Esophagus squamous epithelium (tissue), 5 donors: ENCODE measurements around the gene PIH1D1. TPM values are rescaled to one million over a fixed set of nuclear protein-coding genes. Genes with fewer than 3 reads are reported as not detected.

Source experiments
- DNase-seq: peaks from one replicate; lab custom pipeline; 2025; lab: John Stamatoyannopoulos, UW
- H3K27ac ChIP-seq, 4 donors: fragments of 200-600 bp; sonication (generic); one replicate each; pipeline ENCODE4 v1.5.1; 2016 to 2019; ENCODE audit warnings: mild to moderate bottlenecking in 1 of 4
- H3K27me3 ChIP-seq, 4 donors: fragments of 200-600 bp; sonication (generic); 1 replicate in 3 of 4; 2 replicates in 1 of 4; pipeline versions ENCODE4 v1.5.1 to v1.6.0; 2017 to 2021; ENCODE audit warnings: antibody characterized with exemption in 1 of 4
- H3K36me3 ChIP-seq, 3 donors: fragments of 200-600 bp; sonication (generic); one replicate each; pipeline ENCODE4 v1.5.1; 2016 to 2019
- H3K4me1 ChIP-seq, 3 donors: fragments of 200-600 bp; sonication (generic); one replicate each; pipeline ENCODE4 v1.5.1; 2017 to 2019
- H3K4me3 ChIP-seq, 4 donors: fragments of 200-600 bp; sonication (generic); 1 replicate in 3 of 4; 2 replicates in 1 of 4; pipeline ENCODE4 v1.5.1; 2016 to 2019; ENCODE audit warnings: mild to moderate bottlenecking in 2 of 4, moderate library complexity in 1 of 4
- H3K9me3 ChIP-seq, 3 donors: fragments of 200-600 bp; sonication (generic); one replicate each; pipeline ENCODE4 v1.5.1; 2016 to 2019
- POLR2A ChIP-seq, 4 donors: fragments of 450-650 bp; IDR thresholded peaks; one replicate each; pipeline ENCODE4 v1.6.1; 2017; ENCODE audit warnings: antibody characterized with exemption in 4 of 4, mild to moderate bottlenecking in 4 of 4, moderate library complexity in 3 of 4
- WGBS, 2 donors: methylation state at CpG; one replicate each; pipeline ENCODE4 v1.1.5; 2018; 5-methylcytosine and 5-hydroxymethylcytosine counted together
- intact Hi-C: fragments of 100-400 bp; cut with DNase I; formaldehyde crosslinking; loops from one replicate; pipeline ENCODE4 v1.15.0; 2022
- total RNA-seq, 4 donors: library from RNA; depleted of rRNA; stranded (reverse); fragments of >200 nt; gene quantifications; one replicate each; pipeline ENCODE4 v1.1.0, GENCODE V29; 2016
- TF ChIP-seq, protein P1 (sequence below), 6 experiments: fragments of 450-650 bp in 4 of 6; fragments of 200-600 bp in 2 of 6; sonication (generic) in 2 of 6; IDR thresholded peaks; one replicate each; pipeline ENCODE4 v1.5.1; 2016 to 2019; ENCODE audit warnings: antibody characterized with exemption in 6 of 6, mild to moderate bottlenecking in 4 of 6, moderate library complexity in 4 of 6
- donor health status: DM: yes; HTN: yes; CAD: no.

Gene PIH1D1
- total RNA-seq, 4 donors from 2014 or later = 54.4 to 91.2 (median 67.2) TPM

DNA sequence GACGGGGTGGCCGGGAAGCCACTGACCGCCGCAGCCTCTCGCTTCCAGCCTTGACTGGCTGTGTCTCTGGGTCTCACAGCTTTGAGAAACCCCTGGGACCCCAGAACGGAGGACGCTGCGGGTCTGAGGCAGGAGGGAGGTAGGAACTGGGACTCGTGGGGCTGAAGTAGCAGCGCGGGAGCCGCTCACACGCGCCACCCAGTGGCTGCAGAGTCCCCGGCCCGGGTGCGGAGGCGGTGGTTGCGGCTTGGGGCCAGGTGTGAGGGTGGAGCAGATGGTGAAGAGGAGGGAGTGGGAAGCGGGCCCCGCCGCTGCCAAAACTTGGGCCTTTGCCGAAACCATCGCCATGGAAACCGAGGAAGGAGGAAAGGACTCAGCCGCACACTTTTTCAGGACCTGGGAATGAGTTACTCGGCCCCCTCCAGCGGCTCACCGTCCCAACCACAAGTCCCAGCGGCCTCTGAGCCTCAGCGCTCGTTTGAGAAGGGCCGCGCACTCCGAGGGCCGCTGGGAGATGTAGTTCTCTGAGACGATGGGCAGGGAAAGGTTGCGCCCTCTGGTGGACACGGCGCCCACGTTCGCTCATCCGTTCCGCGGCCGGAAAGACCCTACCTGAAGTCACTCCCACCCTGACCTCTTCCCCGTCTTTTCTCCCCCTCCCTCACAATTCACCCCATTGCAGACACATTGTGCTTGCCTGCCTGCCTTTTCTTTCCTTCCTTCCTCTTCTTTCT, 8.1 kb downstream of the PIH1D1 start:
- Histone ChIP-seq H3K4me3 (peak overlapping the region; percentile 70 to 88 (median 80)), H3K4me1 (peaks cover 7 to 53% (median 18%) of the 10 kb centered on the region in 3 donors), H3K27me3 (peaks cover 3 to 45% (median 13%) of the 10 kb centered on the region in 4 donors), H3K27ac (peak overlapping the region; percentile 85 to 93 (median 91)), H3K9me3 (no peaks in the 10 kb centered on the region), H3K36me3 (peaks cover 0 to 28% (median 5%) of the 10 kb centered on the region in 3 donors)
- intact Hi-C loops = loop anchor here (2.0 kb wide), 1 partner anchor 51 kb away; no protein-coding TSS in a partner anchor
- no peak for TF ChIP-seq POLR2A (IDR thresholded peaks at IDR 0.05)
- TF ChIP-seq, protein P1, sequence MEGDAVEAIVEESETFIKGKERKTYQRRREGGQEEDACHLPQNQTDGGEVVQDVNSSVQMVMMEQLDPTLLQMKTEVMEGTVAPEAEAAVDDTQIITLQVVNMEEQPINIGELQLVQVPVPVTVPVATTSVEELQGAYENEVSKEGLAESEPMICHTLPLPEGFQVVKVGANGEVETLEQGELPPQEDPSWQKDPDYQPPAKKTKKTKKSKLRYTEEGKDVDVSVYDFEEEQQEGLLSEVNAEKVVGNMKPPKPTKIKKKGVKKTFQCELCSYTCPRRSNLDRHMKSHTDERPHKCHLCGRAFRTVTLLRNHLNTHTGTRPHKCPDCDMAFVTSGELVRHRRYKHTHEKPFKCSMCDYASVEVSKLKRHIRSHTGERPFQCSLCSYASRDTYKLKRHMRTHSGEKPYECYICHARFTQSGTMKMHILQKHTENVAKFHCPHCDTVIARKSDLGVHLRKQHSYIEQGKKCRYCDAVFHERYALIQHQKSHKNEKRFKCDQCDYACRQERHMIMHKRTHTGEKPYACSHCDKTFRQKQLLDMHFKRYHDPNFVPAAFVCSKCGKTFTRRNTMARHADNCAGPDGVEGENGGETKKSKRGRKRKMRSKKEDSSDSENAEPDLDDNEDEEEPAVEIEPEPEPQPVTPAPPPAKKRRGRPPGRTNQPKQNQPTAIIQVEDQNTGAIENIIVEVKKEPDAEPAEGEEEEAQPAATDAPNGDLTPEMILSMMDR (IDR thresholded peaks at IDR 0.05) = peak; percentile 73 to 95 (median 88)
- 1 to 2% methylated on average over 26 of the region's 47 CpGs for WGBS, 2 donors
- DNase-seq = peak; percentile 68

- peak overlapping the region; percentile 85 to 93 (median 91) for H3K27ac ChIP-seq
- H3K4me3 ChIP-seq = peak overlapping the region; percentile 70 to 88 (median 80)
- peaks cover 7 to 47% (median 18%) of the 10 kb centered on the region in 3 donors for H3K4me1 ChIP-seq
- intact Hi-C loops = loop anchor here (2.0 kb wide), 1 partner anchor 50 kb away; no protein-coding TSS in a partner anchor
- DNase-seq = peak; percentile 39
- H3K36me3 ChIP-seq = peaks cover 0 to 21% (median 5%) of the 10 kb centered on the region in 3 donors
- H3K27me3 ChIP-seq = peaks cover 3 to 52% (median 13%) of the 10 kb centered on the region in 4 donors
- WGBS, 2 donors = 0% methylated on average over 6 to 7 of the region's 43 CpGs
- no peaks in the 10 kb centered on the region for H3K9me3 ChIP-seq
- peak in 1 of 4 donors; percentile 33 for TF ChIP-seq POLR2A (IDR thresholded peaks at IDR 0.05)
- TF ChIP-seq, protein P1 (IDR thresholded peaks at IDR 0.05) = no peak
Observed at GRCh38 chr19:49442771-49443365, 8.7 kb downstream of the PIH1D1 start.

- no peak for TF ChIP-seq POLR2A (IDR thresholded peaks at IDR 0.05)
- TF ChIP-seq, protein P1 (IDR thresholded peaks at IDR 0.05) = no peak
- Histone ChIP-seq H3K9me3 (no peaks in the 10 kb centered on the region), H3K27ac (peak overlapping the region; percentile 85 to 93 (median 91)), H3K36me3 (peaks cover 0 to 16% (median 5%) of the 10 kb centered on the region in 3 donors), H3K4me1 (peaks cover 7 to 42% (median 18%) of the 10 kb centered on the region in 3 donors), H3K27me3 (peaks cover 3 to 57% (median 13%) of the 10 kb centered on the region in 4 donors), H3K4me3 (peak overlapping the region; percentile 70 to 88 (median 80))
- WGBS, 2 donors = 5 to 10% methylated on average over 10 to 11 of the region's 11 CpGs
- DNase-seq = no peak
- intact Hi-C loops = loop anchor here (2.0 kb wide), 1 partner anchor 50 kb away; no protein-coding TSS in a partner anchor
Observed at GRCh38 chr19:49442354-49442753, 9.3 kb downstream of the PIH1D1 start.

- 15 to 22% methylated on average over 14 of the region's 14 CpGs for WGBS, 2 donors
- intact Hi-C loops = loop anchor here (2.0 kb wide), 1 partner anchor 49 kb away; no protein-coding TSS in a partner anchor
- DNase-seq = no peak
- H3K36me3 ChIP-seq = peaks cover 0 to 12% (median 4%) of the 10 kb centered on the region in 3 donors
- H3K4me3 ChIP-seq = peak overlapping the region in 3 of 4 donors; percentile 70 to 88 (median 85)
- peak overlapping the region; percentile 85 to 93 (median 91) for H3K27ac ChIP-seq
- H3K4me1 ChIP-seq = peaks cover 7 to 39% (median 18%) of the 10 kb centered on the region in 3 donors
- TF ChIP-seq, protein P1 (IDR thresholded peaks at IDR 0.05) = no peak
- no peak for TF ChIP-seq POLR2A (IDR thresholded peaks at IDR 0.05)
- H3K9me3 ChIP-seq = no peaks in the 10 kb centered on the region
- peaks cover 6 to 61% (median 17%) of the 10 kb centered on the region in 4 donors for H3K27me3 ChIP-seq
Observed at GRCh38 chr19:49441960-49442350, 9.7 kb downstream of the PIH1D1 start.
